Suprapubic skin (tissue), 4 donors: ENCODE measurements around the gene C1orf167.

Experiments
- EP300 ChIP-seq: sonication (generic); formaldehyde crosslinking; IDR thresholded peaks from one replicate; pipeline ENCODE4 v1.6.1; 2017; ENCODE audit warnings: antibody characterized with exemption
- POLR2A ChIP-seq, 2 donors: fragments of 450-650 bp; IDR thresholded peaks; one replicate each; pipeline ENCODE4 v1.6.1; 2017; ENCODE audit warnings: antibody characterized with exemption in 2 of 2, mild to moderate bottlenecking in 2 of 2, moderate library complexity in 2 of 2
- POLR2AphosphoS5 ChIP-seq, 3 donors: sonication (generic); formaldehyde crosslinking; IDR thresholded peaks; one replicate each; pipeline ENCODE4 v1.6.1; 2017; ENCODE audit warnings: antibody characterized with exemption in 3 of 3

DNA sequence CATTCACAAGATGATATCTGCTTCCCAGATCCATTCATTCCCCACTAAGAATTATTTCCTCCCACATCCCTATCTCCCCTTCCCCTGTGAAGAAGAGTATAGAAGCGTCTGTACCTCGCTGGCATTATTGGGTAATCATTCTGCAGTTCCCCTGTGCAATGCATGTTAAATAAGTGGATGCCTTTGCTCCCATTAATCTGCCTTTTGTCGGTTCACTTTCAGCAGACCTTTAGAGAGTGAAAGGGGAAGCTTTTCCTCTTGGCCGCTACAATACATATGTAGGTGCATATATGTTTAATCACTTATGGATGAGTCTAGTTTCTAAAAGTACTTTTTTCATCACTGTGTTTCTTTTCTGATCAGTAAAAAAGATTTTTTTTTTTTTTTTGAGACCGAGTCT is 51.0 kb downstream of the C1orf167 start:
- TF ChIP-seq EP300 (no peak), POLR2A (IDR thresholded peaks at IDR 0.05) (no peak), POLR2AphosphoS5 (IDR thresholded peaks at IDR 0.05) (no peak)
